ENCODE measurements around the gene TNFAIP8L1.
A peak's percentile ranks its signal among the peaks of the same experiment; 100 is the strongest.

TNFAIP8L1 gene

GRCh38 chr19:4624733-4625362 lies 14.5 kb upstream of the TNFAIP8L1 start:
- H3K4me3 Mint-ChIP-seq, result no peak overlapping the region
- peaks cover 9 to 40% of the 10 kb centered on the region in 2 donors for H3K27me3 Mint-ChIP-seq
- DNase-seq (no peak), ATAC-seq (replicated peaks) (no peak)
- peaks cover 0 to 4% of the 10 kb centered on the region in 2 donors for H3K9me3 Mint-ChIP-seq
- no peaks in the 10 kb centered on the region for H3K36me3 Mint-ChIP-seq
- H3K4me1 Mint-ChIP-seq, result no peaks in the 10 kb centered on the region
- H3K27ac Mint-ChIP-seq, result no peak overlapping the region

GRCh38 chr19:4633140-4633967 lies 6.0 kb upstream of the TNFAIP8L1 start:
- Mint-ChIP-seq H3K36me3 (no peaks in the 10 kb centered on the region), H3K9me3 (no peaks in the 10 kb centered on the region), H3K4me1 (peaks cover 11 to 25% of the 10 kb centered on the region in 2 donors), H3K4me3 (no peak overlapping the region), H3K27me3 (peaks cover 10 to 22% of the 10 kb centered on the region in 2 donors), H3K27ac (peak overlapping the region; percentile 66)
- DNase-seq (peak; percentile 46), ATAC-seq (replicated peaks) (peak; percentile 69 to 73)

- Mint-ChIP-seq H3K36me3 (no peaks in the 10 kb centered on the region), H3K27ac (no peak overlapping the region), H3K9me3 (no peaks in the 10 kb centered on the region), H3K4me1 (peaks cover 19 to 39% of the 10 kb centered on the region in 2 donors), H3K27me3 (peaks cover 10 to 22% of the 10 kb centered on the region in 2 donors), H3K4me3 (peak overlapping the region; percentile 36 to 77)
- DNase-seq, result no peak
- no peak for ATAC-seq (replicated peaks)
These were observed 3.6 kb upstream of the TNFAIP8L1 start for GRCh38 chr19:4635754-4636116.

- peaks cover 10 to 22% of the 10 kb centered on the region in 2 donors for H3K27me3 Mint-ChIP-seq
- H3K4me1 Mint-ChIP-seq, result peaks cover 22 to 44% of the 10 kb centered on the region in 2 donors
- no peaks in the 10 kb centered on the region for H3K36me3 Mint-ChIP-seq
- DNase-seq (peak; percentile 67), ATAC-seq (replicated peaks) (peak; percentile 24 to 36)
- no peaks in the 10 kb centered on the region for H3K9me3 Mint-ChIP-seq
- peak overlapping the region; percentile 51 for H3K27ac Mint-ChIP-seq
- H3K4me3 Mint-ChIP-seq, result peak overlapping the region; percentile 69 to 77
These were observed 3.1 kb upstream of the TNFAIP8L1 start for GRCh38 chr19:4636151-4636717.

GRCh38 chr19:4636761-4637160 lies 2.6 kb upstream of the TNFAIP8L1 start:
- no peaks in the 10 kb centered on the region for H3K9me3 Mint-ChIP-seq
- ATAC-seq (replicated peaks) (no peak), DNase-seq (no peak)
- peak overlapping the region; percentile 69 to 77 for H3K4me3 Mint-ChIP-seq
- no peaks in the 10 kb centered on the region for H3K36me3 Mint-ChIP-seq
- no peak overlapping the region for H3K27ac Mint-ChIP-seq
- H3K27me3 Mint-ChIP-seq, result peaks cover 10 to 22% of the 10 kb centered on the region in 2 donors
- H3K4me1 Mint-ChIP-seq, result peaks cover 24 to 46% of the 10 kb centered on the region in 2 donors

- Mint-ChIP-seq H3K4me3 (no peak overlapping the region), H3K27me3 (peaks cover 1 to 12% of the 10 kb centered on the region in 2 donors)
These were observed 999 bp upstream of the TNFAIP8L1 start for GRCh38 chr19:4638317-4638716.

GRCh38 chr19:4639531-4640246 lies 373 bp downstream of the TNFAIP8L1 start:
- DNase-seq (no peak), ATAC-seq (replicated peaks) (peak; percentile 13 to 17)
- Mint-ChIP-seq H3K9me3 (no peaks in the 10 kb centered on the region), H3K27me3 (peaks cover 0 to 4% of the 10 kb centered on the region in 2 donors), H3K36me3 (peaks cover 2 to 4% of the 10 kb centered on the region in 2 donors), H3K27ac (peak overlapping the region; percentile 94), H3K4me3 (peak overlapping the region; percentile 87 to 97), H3K4me1 (peaks cover 22 to 52% of the 10 kb centered on the region in 2 donors)

More at GRCh38 chr19:4638317-4638716, 999 bp upstream of the TNFAIP8L1 start:
- ATAC-seq (replicated peaks) (no peak), DNase-seq (no peak)
- H3K36me3 Mint-ChIP-seq, result peaks cover 2 to 4% of the 10 kb centered on the region in 2 donors
- peaks cover 26 to 56% of the 10 kb centered on the region in 2 donors for H3K4me1 Mint-ChIP-seq
- H3K27ac Mint-ChIP-seq, result peak overlapping the region; percentile 47
- no peaks in the 10 kb centered on the region for H3K9me3 Mint-ChIP-seq

- Mint-ChIP-seq H3K9me3 (no peaks in the 10 kb centered on the region), H3K27me3 (no peaks in the 10 kb centered on the region), H3K4me3 (peak overlapping the region; percentile 87 to 97), H3K4me1 (peaks cover 22 to 52% of the 10 kb centered on the region in 2 donors), H3K27ac (peak overlapping the region; percentile 14), H3K36me3 (peaks cover 3 to 8% of the 10 kb centered on the region in 2 donors)
- no peak for ATAC-seq (replicated peaks)
- DNase-seq, result no peak
These were observed 1.1 kb downstream of the TNFAIP8L1 start for GRCh38 chr19:4640247-4641000.

- Mint-ChIP-seq H3K4me3 (peak overlapping the region; percentile 39 to 54), H3K36me3 (peaks cover 7 to 8% of the 10 kb centered on the region in 2 donors), H3K27ac (no peak overlapping the region), H3K4me1 (peaks cover 21 to 56% of the 10 kb centered on the region in 2 donors), H3K9me3 (no peaks in the 10 kb centered on the region), H3K27me3 (no peaks in the 10 kb centered on the region)
- ATAC-seq (replicated peaks), result no peak
- no peak for DNase-seq
These were observed 1.8 kb downstream of the TNFAIP8L1 start for GRCh38 chr19:4641132-4641531.

- no peaks in the 10 kb centered on the region for H3K9me3 Mint-ChIP-seq
- no peaks in the 10 kb centered on the region for H3K27me3 Mint-ChIP-seq
- H3K27ac Mint-ChIP-seq, result no peak overlapping the region
- peaks cover 17 to 57% of the 10 kb centered on the region in 2 donors for H3K4me1 Mint-ChIP-seq
- ATAC-seq (replicated peaks) (no peak), DNase-seq (no peak)
- peak overlapping the region in 1 of 2 donors; percentile 21 for H3K4me3 Mint-ChIP-seq
- H3K36me3 Mint-ChIP-seq, result peaks cover 15 to 17% of the 10 kb centered on the region in 2 donors
These were observed 3.3 kb downstream of the TNFAIP8L1 start for GRCh38 chr19:4642625-4643024.

- Mint-ChIP-seq H3K27ac (no peak overlapping the region), H3K4me3 (no peak overlapping the region), H3K4me1 (peaks cover 24 to 59% of the 10 kb centered on the region in 2 donors), H3K27me3 (no peaks in the 10 kb centered on the region), H3K9me3 (no peaks in the 10 kb centered on the region), H3K36me3 (peaks cover 17 to 22% of the 10 kb centered on the region in 2 donors)
- DNase-seq (no peak), ATAC-seq (replicated peaks) (no peak)
These were observed 6.4 kb downstream of the TNFAIP8L1 start for GRCh38 chr19:4645718-4646117.

- peaks cover 15 to 40% of the 10 kb centered on the region in 2 donors for H3K4me1 Mint-ChIP-seq
- H3K27ac Mint-ChIP-seq, result peak overlapping the region; percentile 75
- no peak for DNase-seq
- no peaks in the 10 kb centered on the region for H3K27me3 Mint-ChIP-seq
- peaks cover 20 to 21% of the 10 kb centered on the region in 2 donors for H3K36me3 Mint-ChIP-seq
- peak overlapping the region; percentile 13 to 44 for H3K4me3 Mint-ChIP-seq
- no peaks in the 10 kb centered on the region for H3K9me3 Mint-ChIP-seq
- peak; percentile 67 for ATAC-seq (replicated peaks)
These were observed 8.6 kb downstream of the TNFAIP8L1 start for GRCh38 chr19:4647676-4648644.
